ENCODE measurements around the gene POC5.
"Not testable (repeated sequence)": the region's sequence is repeated elsewhere in the genome, so short reads cannot be mapped to it uniquely, and the experiment has no call there.

POC5 gene

GRCh38 chr5:75727931-75728330 is 10.7 kb upstream of the POC5 start:
- TF ChIP-seq, protein P1, sequence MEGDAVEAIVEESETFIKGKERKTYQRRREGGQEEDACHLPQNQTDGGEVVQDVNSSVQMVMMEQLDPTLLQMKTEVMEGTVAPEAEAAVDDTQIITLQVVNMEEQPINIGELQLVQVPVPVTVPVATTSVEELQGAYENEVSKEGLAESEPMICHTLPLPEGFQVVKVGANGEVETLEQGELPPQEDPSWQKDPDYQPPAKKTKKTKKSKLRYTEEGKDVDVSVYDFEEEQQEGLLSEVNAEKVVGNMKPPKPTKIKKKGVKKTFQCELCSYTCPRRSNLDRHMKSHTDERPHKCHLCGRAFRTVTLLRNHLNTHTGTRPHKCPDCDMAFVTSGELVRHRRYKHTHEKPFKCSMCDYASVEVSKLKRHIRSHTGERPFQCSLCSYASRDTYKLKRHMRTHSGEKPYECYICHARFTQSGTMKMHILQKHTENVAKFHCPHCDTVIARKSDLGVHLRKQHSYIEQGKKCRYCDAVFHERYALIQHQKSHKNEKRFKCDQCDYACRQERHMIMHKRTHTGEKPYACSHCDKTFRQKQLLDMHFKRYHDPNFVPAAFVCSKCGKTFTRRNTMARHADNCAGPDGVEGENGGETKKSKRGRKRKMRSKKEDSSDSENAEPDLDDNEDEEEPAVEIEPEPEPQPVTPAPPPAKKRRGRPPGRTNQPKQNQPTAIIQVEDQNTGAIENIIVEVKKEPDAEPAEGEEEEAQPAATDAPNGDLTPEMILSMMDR (IDR thresholded peaks at IDR 0.05; ENCODE audit: low read depth, low read length) = no peak
- TF ChIP-seq, protein P2, sequence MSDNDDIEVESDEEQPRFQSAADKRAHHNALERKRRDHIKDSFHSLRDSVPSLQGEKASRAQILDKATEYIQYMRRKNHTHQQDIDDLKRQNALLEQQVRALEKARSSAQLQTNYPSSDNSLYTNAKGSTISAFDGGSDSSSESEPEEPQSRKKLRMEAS (IDR thresholded peaks at IDR 0.05; ENCODE audit: low read depth, low read length) = no peak
- TF ChIP-seq MYC (IDR thresholded peaks at IDR 0.05; ENCODE audit: low read depth, low read length) = no peak
- TF ChIP-seq POLR2A (IDR thresholded peaks at IDR 0.05; ENCODE audit: extremely low read depth, insufficient read length) = no peak
- no peak for DNase-seq (ENCODE audit: low read depth)
- no peak overlapping the region for H3K4me3 ChIP-seq (ENCODE audit: low read depth, low read length)

GRCh38 chr5:75726224-75726623 is 9.0 kb upstream of the POC5 start:
- H3K4me3 ChIP-seq (ENCODE audit: low read depth, low read length); DNase-seq (ENCODE audit: low read depth): not testable (repeated sequence)

DNA sequence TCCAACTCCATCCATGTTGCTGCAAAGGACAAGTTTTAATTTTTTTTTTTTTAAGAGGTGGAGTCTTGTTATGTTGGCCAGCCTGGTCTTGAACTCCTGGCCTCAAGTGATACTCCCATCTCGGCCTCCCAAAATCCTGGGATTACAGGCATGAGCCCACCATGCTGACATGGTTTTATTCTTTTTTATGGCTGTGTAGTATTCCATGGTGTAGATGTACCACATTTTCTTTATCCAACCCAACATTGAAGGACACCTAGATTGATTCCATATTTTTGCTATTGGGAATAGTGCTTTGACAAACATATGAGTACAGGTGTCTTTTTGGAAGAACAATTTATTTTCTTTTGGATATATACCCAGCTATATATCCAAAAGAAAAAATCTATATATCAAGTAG is 6.1 kb upstream of the POC5 start:
- no peak for TF ChIP-seq MYC (IDR thresholded peaks at IDR 0.05; ENCODE audit: low read depth, low read length)
- TF ChIP-seq, protein P1 (IDR thresholded peaks at IDR 0.05; ENCODE audit: low read depth, low read length) = no peak
- TF ChIP-seq, protein P2 (IDR thresholded peaks at IDR 0.05; ENCODE audit: low read depth, low read length) = no peak
- TF ChIP-seq POLR2A (IDR thresholded peaks at IDR 0.05; ENCODE audit: extremely low read depth, insufficient read length) = no peak
- H3K4me3 ChIP-seq (ENCODE audit: low read depth, low read length) = no peak overlapping the region
- DNase-seq (ENCODE audit: low read depth) = no peak

- DNase-seq (ENCODE audit: low read depth) = no peak
- TF ChIP-seq, protein P1 (IDR thresholded peaks at IDR 0.05; ENCODE audit: low read depth, low read length) = no peak
- TF ChIP-seq MYC (IDR thresholded peaks at IDR 0.05; ENCODE audit: low read depth, low read length) = no peak
- TF ChIP-seq, protein P2 (IDR thresholded peaks at IDR 0.05; ENCODE audit: low read depth, low read length) = no peak
- TF ChIP-seq POLR2A (IDR thresholded peaks at IDR 0.05; ENCODE audit: extremely low read depth, insufficient read length) = no peak
- no peak overlapping the region for H3K4me3 ChIP-seq (ENCODE audit: low read depth, low read length)
Measured at GRCh38 chr5:75721573-75721972, 4.3 kb upstream of the POC5 start.

DNA sequence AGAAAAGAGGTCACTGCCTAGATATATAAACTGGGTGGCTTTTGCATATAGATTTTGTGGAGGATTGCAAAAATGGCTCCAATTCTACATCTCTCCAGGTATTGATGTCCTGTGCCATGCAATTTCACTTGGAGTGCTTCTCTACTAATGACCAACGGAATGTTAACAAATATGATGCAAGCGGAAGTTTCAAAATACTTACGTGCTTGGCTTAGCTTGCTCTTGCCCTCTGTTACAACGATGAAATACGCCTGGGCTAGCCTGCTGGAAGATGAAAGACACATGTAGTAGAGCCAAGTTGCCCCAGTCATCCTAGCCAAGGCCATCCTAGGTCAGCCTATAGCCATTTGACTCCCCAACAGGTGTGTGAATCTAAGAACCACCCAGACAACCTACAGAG is 3.6 kb upstream of the POC5 start:
- no peak overlapping the region for H3K4me3 ChIP-seq (ENCODE audit: low read depth, low read length)
- TF ChIP-seq MYC (IDR thresholded peaks at IDR 0.05; ENCODE audit: low read depth, low read length) (no peak), POLR2A (IDR thresholded peaks at IDR 0.05; ENCODE audit: extremely low read depth, insufficient read length) (no peak)
- TF ChIP-seq, protein P1 (IDR thresholded peaks at IDR 0.05; ENCODE audit: low read depth, low read length) = no peak
- TF ChIP-seq, protein P2 (IDR thresholded peaks at IDR 0.05; ENCODE audit: low read depth, low read length) = no peak
- DNase-seq (ENCODE audit: low read depth) = peak; percentile 57

DNA sequence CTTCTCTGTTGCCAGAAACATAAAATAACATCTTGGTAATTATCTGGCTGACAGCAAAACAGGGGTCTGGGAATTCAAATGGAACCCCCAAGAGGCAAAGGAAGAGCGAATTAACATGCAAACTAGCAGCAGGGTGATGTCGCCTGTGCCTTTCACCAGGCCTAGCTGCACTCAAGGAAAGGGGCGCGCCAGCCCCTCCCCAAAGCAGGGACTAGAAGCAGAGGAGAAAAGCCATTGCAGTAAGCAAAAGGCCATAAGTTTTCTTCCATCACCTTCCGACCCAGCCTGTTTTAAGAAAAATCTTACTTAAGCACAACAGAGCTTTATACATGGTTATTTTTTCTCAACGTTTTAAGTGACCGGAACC is 539 bp downstream of the POC5 start:
- TF ChIP-seq, protein P1 (IDR thresholded peaks at IDR 0.05; ENCODE audit: low read depth, low read length) = no peak
- no peak for TF ChIP-seq POLR2A (IDR thresholded peaks at IDR 0.05; ENCODE audit: extremely low read depth, insufficient read length)
- TF ChIP-seq, protein P2 (IDR thresholded peaks at IDR 0.05; ENCODE audit: low read depth, low read length) = no peak
- peak overlapping the region; percentile 85 for H3K4me3 ChIP-seq (ENCODE audit: low read depth, low read length)
- DNase-seq (ENCODE audit: low read depth) = no peak

All from NB4 (cell line).